Left renal cortex interstitium (tissue), 4 donors: ENCODE results near the gene OMD. TPM values are rescaled to one million over a fixed set of nuclear protein-coding genes. Genes with fewer than 3 reads are reported as not detected.

Source experiments
- DNase-seq, 4 donors: peaks; one replicate each; pipeline ENCODE4 v3.0.0-alpha.2; 2013; ENCODE audit warnings: low read depth in 4 of 4, low spot score in 2 of 4, missing footprints in 1 of 4
- polyA plus RNA-seq, 4 donors: library from polyadenylated mRNA; unstranded; fragments of 120-200 nt; gene quantifications; one replicate each; pipeline ENCODE4 v1.2.1, GENCODE V29; 2013; ENCODE audit not compliant: insufficient read length in 4 of 4

The OMD gene
- polyA plus RNA-seq, 4 donors, result 0.76 to 3.7 (median 1.4) TPM

DNA sequence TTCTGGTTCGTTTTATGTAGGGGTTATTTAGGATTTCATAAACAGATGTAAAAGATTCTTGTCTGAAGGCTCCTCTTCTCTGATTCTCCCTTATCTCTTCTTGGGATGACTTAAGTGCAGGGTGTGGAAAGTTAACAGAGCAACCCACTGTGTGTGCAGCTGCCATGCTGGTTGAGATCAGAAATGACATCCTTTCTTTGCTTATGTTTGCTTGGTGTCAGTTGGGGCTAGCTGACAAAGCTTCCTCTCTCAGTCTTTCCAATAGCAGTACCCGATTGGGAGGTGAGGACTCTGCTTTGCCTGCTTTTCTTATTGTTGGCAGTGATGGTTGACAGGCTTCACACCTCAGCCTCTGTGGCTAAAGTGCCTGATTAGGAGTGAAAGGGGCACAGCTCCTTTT lies 46.4 kb downstream of the OMD start:
- no peak for DNase-seq

- no peak for DNase-seq
Observed at GRCh38 chr9:92373167-92373566, 51.1 kb downstream of the OMD start.

DNA sequence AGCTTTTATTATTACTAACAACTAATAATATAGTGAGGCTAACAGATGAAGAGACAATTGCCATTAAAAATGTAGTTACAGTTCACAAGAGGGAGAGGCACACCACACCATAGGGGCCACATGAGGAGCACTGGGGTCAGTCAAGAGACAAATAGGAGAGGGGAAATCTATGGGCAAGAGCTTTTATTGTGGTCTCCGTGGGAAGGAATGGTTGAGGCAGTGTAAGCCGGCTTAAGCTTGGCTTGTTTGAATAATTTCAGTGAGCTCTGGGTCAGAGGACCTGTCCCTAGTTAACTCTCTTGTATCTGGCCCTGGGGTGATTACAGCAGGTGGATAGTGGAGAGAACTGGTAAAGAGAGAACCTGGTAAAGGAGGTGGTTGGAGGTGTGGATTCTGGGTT lies 55.2 kb downstream of the OMD start:
- no peak for DNase-seq

Other genes with a start within 250 kb of the OMD start
- gene IARS1, start 130.8 kb downstream of the OMD start, polyA plus RNA-seq, result 100 to 1,000 TPM in 2 of 4 donors, 10 to 100 TPM in 2; 82.7 to 124 (median 100.0) TPM
- gene NOL8, start 99.1 kb downstream of the OMD start, polyA plus RNA-seq, result 10 to 100 TPM; 36.1 to 65.7 (median 48.5) TPM
- gene CENPP, start 98.5 kb downstream of the OMD start, polyA plus RNA-seq, result 1 to 10 TPM; 5.8 to 7.5 (median 6.3) TPM
- 10 to 100 TPM; 33.1 to 78.7 (median 54.6) TPM for gene OGN, start 19.9 kb downstream of the OMD start, polyA plus RNA-seq
- 10 to 100 TPM in 3 of 4 donors, 1 to 10 TPM in 1; 8.5 to 21.1 (median 14.9) TPM for gene ASPN, start 58.0 kb upstream of the OMD start, polyA plus RNA-seq
- gene ECM2, start 111.5 kb upstream of the OMD start, polyA plus RNA-seq, result 10 to 100 TPM; 14.1 to 20.2 (median 17.1) TPM
- 10 to 100 TPM; 10.4 to 12.4 (median 10.9) TPM for gene IPPK, start 245.7 kb upstream of the OMD start, polyA plus RNA-seq